Stimulated activated CD8-positive, alpha-beta memory T cell treated with anti-CD3 and anti-CD28 coated beads, Interleukin-4, amount 100 ng/mL, for 1 hour (primary cell): ENCODE data around the gene ZKSCAN4.
A peak's percentile ranks its signal among the peaks of the same experiment; 100 is the strongest.

Experiments
- DNase-seq, 2 donors: peaks; one replicate each; pipeline ENCODE4 v3.0.0-alpha.2; 2020; ENCODE audit warnings: low read depth in 2 of 2, low spot score in 1 of 2

The ZKSCAN4 gene

GRCh38 chr6:28252009-28252975, at the start of gene ZKSCAN4:
TSS of gene ZKSCAN4 (minus strand) at chr6:28252269. CDS start at chr6:28251980, 289 bp downstream.
- peak; percentile 34 to 64 for DNase-seq

- DNase-seq: no peak
Measured at GRCh38 chr6:28296520-28297060, 44.5 kb upstream of the ZKSCAN4 start.

GRCh38 chr6:28295326-28295725, 43.3 kb upstream of the ZKSCAN4 start:
- no peak for DNase-seq

- DNase-seq: no peak
Measured at GRCh38 chr6:28291573-28291972, 39.5 kb upstream of the ZKSCAN4 start.

GRCh38 chr6:28282926-28283325, 30.9 kb upstream of the ZKSCAN4 start:
- no peak for DNase-seq

GRCh38 chr6:28281288-28282064, 29.4 kb upstream of the ZKSCAN4 start, which contains the start of gene PGBD1:
TSS of gene PGBD1 (plus strand) at chr6:28281572. CDS start at chr6:28283814, 2,242 bp downstream.
- peak in 1 of 2 donors; percentile 7 for DNase-seq

- no peak for DNase-seq
Measured at GRCh38 chr6:28280595-28281287, 28.7 kb upstream of the ZKSCAN4 start.

- no peak for DNase-seq
Measured at GRCh38 chr6:28277746-28278145, 25.7 kb upstream of the ZKSCAN4 start.

GRCh38 chr6:28274888-28275287, 22.8 kb upstream of the ZKSCAN4 start:
- no peak for DNase-seq

- DNase-seq: no peak
Measured at GRCh38 chr6:28269492-28269891, 17.4 kb upstream of the ZKSCAN4 start.

GRCh38 chr6:28267695-28268059, 15.6 kb upstream of the ZKSCAN4 start:
- no peak for DNase-seq

- peak; percentile 53 to 72 for DNase-seq
Measured at GRCh38 chr6:28266962-28267694, 15.1 kb upstream of the ZKSCAN4 start, which contains the start of gene ZSCAN26. TSS of gene ZSCAN26 (plus strand) at chr6:28267143. CDS start at chr6:28271920, 4,777 bp downstream.

- DNase-seq: no peak
Measured at GRCh38 chr6:28266563-28266961, 14.5 kb upstream of the ZKSCAN4 start.

GRCh38 chr6:28264834-28265401, 12.8 kb upstream of the ZKSCAN4 start:
- DNase-seq: no peak

GRCh38 chr6:28263922-28264321, 11.9 kb upstream of the ZKSCAN4 start:
- no peak for DNase-seq

GRCh38 chr6:28258877-28259777, 7.1 kb upstream of the ZKSCAN4 start, which contains the start of gene NKAPL:
TSS of gene NKAPL (plus strand) at chr6:28259297. CDS start at chr6:28259372, 75 bp downstream.
- DNase-seq: peak in 1 of 2 donors; percentile 29

GRCh38 chr6:28257042-28257441, 5.0 kb upstream of the ZKSCAN4 start:
- no peak for DNase-seq

- DNase-seq: no peak
Measured at GRCh38 chr6:28254121-28254519, 2.1 kb upstream of the ZKSCAN4 start.

- DNase-seq: peak in 1 of 2 donors; percentile 4
Measured at GRCh38 chr6:28251661-28252008, 434 bp downstream of the ZKSCAN4 start.
